Transverse colon (tissue), 4 donors: Measurements from ENCODE around the gene MADCAM1.

ENCODE experiments used
- CTCF ChIP-seq, 5 experiments: fragments of 200-600 bp in 3 of 5; fragments of 450-650 bp in 2 of 5; sonication (generic) in 3 of 5; IDR thresholded peaks; 1 replicate in 2 of 5; 2 replicates in 3 of 5; pipeline ENCODE4 v1.5.1; 2016 to 2017; ENCODE audit warnings: antibody characterized with exemption in 5 of 5, inconsistent platforms in 3 of 5, mild to moderate bottlenecking in 2 of 5, moderate library complexity in 1 of 5
- EP300 ChIP-seq: sonication (generic); formaldehyde crosslinking; IDR thresholded peaks from one replicate; pipeline ENCODE4 v1.6.1; 2017; ENCODE audit warnings: antibody characterized with exemption, low read depth
- POLR2A ChIP-seq: fragments of 450-650 bp; IDR thresholded peaks from one replicate; pipeline ENCODE4 v1.6.1; 2016; ENCODE audit warnings: antibody characterized with exemption, mild to moderate bottlenecking, moderate library complexity
- POLR2AphosphoS5 ChIP-seq, 3 donors: sonication (generic); formaldehyde crosslinking; IDR thresholded peaks; one replicate each; pipeline ENCODE4 v1.6.1; 2016; ENCODE audit warnings: antibody characterized with exemption in 3 of 3

DNA sequence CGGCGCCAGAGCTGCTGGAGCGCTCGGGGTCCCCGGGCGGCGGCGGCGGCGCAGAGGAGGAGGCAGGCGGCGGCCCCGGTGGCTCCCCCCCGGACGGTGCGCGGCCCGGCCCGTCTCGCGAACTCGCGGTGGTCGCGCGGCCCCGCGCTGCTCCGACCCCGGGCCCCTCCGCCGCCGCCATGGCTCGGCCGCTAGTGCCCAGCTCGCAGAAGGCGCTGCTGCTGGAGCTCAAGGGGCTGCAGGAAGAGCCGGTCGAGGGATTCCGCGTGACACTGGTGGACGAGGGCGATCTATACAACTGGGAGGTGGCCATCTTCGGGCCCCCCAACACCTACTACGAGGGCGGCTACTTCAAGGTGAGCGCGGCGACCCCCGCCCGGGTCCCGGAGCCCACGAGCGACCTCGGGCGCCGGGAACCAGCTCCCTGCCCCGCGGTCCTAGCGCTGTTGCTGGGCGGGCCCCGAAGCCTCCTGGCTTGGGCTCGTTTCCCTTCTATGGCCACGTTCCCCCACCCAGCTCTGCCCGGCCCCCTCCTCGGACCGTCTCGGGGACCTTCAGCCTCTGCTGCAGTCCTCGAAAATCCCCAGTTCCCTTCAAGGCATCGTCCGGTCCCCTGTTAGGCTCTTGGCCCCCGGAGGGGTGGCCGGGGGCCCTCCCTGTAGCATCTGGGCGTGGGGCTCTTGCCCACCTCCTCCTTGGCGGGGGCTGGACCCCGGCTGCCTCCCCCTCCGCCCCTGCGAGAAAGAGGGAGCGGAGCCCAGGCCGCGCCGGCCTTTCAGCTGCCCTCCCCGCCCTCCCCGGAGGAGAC, 35.7 kb downstream of the MADCAM1 start, which contains the start of gene CDC34:
- TF ChIP-seq EP300 (no peak), CTCF (IDR thresholded peaks at IDR 0.05) (no peak), POLR2A (no peak), POLR2AphosphoS5 (IDR thresholded peaks at IDR 0.05) (peak in 1 of 3 donors; percentile 56)
